ENCODE measurements around the gene SRRM3. TPM values are rescaled to one million over a fixed set of nuclear protein-coding genes. Genes with fewer than 3 reads are reported as not detected.

Gene SRRM3
- total and polyA plus RNA-seq, 9 of the 15 experiments (the other 6 are each of a cell fraction or from before 2014, with no cell fraction given): 0.04 to 0.91 (median 0.46) TPM; not detected in 2

GRCh38 chr7:76166404-76167255, 35.1 kb upstream of the SRRM3 start (continued):
- TF ChIP-seq YY1 (IDR thresholded peaks at IDR 0.05; ENCODE audit: borderline replicate concordance in 1 of 3, control insufficient read depth in 1 of 3, extremely low read depth in 1 of 3, insufficient read depth in 3 of 3, insufficient read length in 1 of 3, insufficient replicate concordance in 2 of 3, low read depth in 1 of 3, low read length in 2 of 3): peak; percentile 44 to 92 (median 82)
- no peak for TF ChIP-seq SNAPC5 (CRISPR knock-in tag; IDR thresholded peaks at IDR 0.05)
- no peak for TF ChIP-seq SIRT6 (IDR thresholded peaks at IDR 0.05; ENCODE audit: low read depth, low read length)
- TF ChIP-seq CHD1 (IDR thresholded peaks at IDR 0.05; ENCODE audit: low read length): peak; percentile 62
- peak; percentile 76 for TF ChIP-seq ETS1 (conservative IDR thresholded peaks at IDR 0.05; ENCODE audit: control insufficient read depth, low read depth, low read length)
- no peak for TF ChIP-seq ZNF197 (CRISPR knock-in tag; IDR thresholded peaks at IDR 0.05; ENCODE audit: low read depth)
- no peak for TF ChIP-seq ZNF778 (CRISPR knock-in tag; IDR thresholded peaks at IDR 0.05)
- no peak for TF ChIP-seq SMAD2 (IDR thresholded peaks at IDR 0.05; ENCODE audit: low read depth, low read length)
- no peak for TF ChIP-seq MEF2A (IDR thresholded peaks at IDR 0.05; ENCODE audit: control insufficient read depth, low read depth, low read length)
- TF ChIP-seq ZKSCAN8 (CRISPR knock-in tag; IDR thresholded peaks at IDR 0.05): no peak
- TF ChIP-seq RREB1 (CRISPR knock-in tag; IDR thresholded peaks at IDR 0.05): no peak
- no peak for TF ChIP-seq HOMEZ (CRISPR knock-in tag; IDR thresholded peaks at IDR 0.05)
- no peak for TF ChIP-seq SRF (CRISPR knock-in tag; IDR thresholded peaks at IDR 0.05)
- no peak for TF ChIP-seq CREBBP (IDR thresholded peaks at IDR 0.05; ENCODE audit: low read depth, low read length)
- TF ChIP-seq MCM3 (IDR thresholded peaks at IDR 0.05): no peak
- TF ChIP-seq GABPB1 (CRISPR knock-in tag; IDR thresholded peaks at IDR 0.05): peak; percentile 99
- TF ChIP-seq ZNF3 (CRISPR knock-in tag; IDR thresholded peaks at IDR 0.05): no peak

Measured in K562 (cell line).